ENCODE measurements around the gene SLC29A4. TPM values are rescaled to one million over a fixed set of nuclear protein-coding genes. Genes with fewer than 3 reads are reported as not detected.

The SLC29A4 gene
- total and polyA plus RNA-seq, 2 of the 8 experiments (the other 6 are each of a cell fraction or from before 2014, with no cell fraction given) = 6.9 to 15.1 TPM

DNA sequence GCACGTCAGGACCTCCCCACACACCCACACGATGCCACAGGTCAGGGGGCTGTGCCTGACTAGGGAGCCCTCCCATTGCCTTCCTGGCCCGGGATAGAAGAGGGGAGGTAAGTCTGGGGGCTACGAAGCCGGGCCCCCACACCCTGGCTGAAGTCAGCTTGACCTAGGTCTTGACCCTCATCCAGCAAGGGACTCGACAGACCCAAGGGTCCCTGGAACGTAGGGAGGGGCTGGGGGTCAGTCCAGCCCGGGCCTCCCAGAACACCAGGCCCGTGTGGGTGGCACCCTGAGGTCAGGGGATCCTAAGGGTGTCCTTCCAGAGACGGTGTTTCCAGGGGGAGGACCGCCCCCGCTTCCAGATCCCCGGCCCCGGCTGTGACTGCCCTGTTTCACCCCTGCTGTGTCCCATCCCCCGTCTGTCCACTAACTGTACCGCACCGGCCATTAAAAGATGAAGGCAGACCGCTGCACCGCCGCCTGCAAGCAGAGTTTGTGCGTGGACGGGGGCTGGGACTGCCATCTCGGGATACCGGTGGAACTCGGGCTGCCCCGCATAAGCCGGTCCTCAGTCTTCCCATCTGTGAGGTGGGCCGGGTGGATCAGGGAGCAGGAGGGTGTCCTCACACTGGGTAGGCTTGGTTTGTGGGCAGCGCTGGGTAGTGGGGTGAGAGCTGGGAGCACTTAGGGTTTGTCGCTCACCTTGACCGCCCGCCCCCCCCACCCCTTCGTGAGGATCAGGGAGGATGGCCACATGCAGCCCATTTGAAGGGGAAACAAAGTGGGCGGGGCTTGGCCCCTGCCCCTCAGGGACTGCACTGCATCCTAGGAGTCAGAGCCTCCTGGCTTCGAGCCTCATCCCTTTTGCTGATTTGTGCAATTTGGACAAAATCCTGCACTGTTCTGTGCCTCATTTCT is 21.1 kb downstream of the SLC29A4 start:
- no peak for FAIRE-seq
- 87% methylated on average over 20 of the region's 35 CpGs; no CpG with 5 or more reads in 1 of the 2 experiments for WGBS, 2 experiments (ENCODE audit: extremely low coverage in 1 of 2, insufficient coverage in 1 of 2, insufficient read length in 1 of 2, insufficient replicate concordance in 2 of 2, low coverage in 1 of 2, low lambda C conversion rate in 2 of 2, missing lambda C conversion rate in 1 of 2)
- no peak overlapping the region for H4K5ac ChIP-seq (ENCODE audit: insufficient read length, low read depth, low read length)
- TF ChIP-seq CBX8 (IDR thresholded peaks at IDR 0.05; ENCODE audit: borderline replicate concordance, low read depth, low read length) (no peak), TAF7 (optimal IDR thresholded peaks at IDR 0.05; ENCODE audit: borderline replicate concordance, low read depth, low read length) (no peak)

More for the DNA sequence above, 21.1 kb downstream of the SLC29A4 start:
- H3K23ac ChIP-seq (ENCODE audit: insufficient read length) = no peak overlapping the region
- H3K79me2 ChIP-seq (ENCODE audit: control insufficient read depth in 1 of 2, insufficient read depth in 2 of 2, low read length in 2 of 2) = no peaks in the 10 kb centered on the region
- no peaks in the 10 kb centered on the region for H3K79me1 ChIP-seq (ENCODE audit: low read depth, low read length)
- ChIA-PET CTCF (ENCODE audit: partially characterized antibody) (no interaction called here), POLR2A (ENCODE audit: partially characterized antibody) (no interaction called here)
- no peaks in the 10 kb centered on the region for H4K20me1 ChIP-seq (replicated peaks in 1 of 2; ENCODE audit: control insufficient read depth in 1 of 2, insufficient read depth in 2 of 2, low read length in 2 of 2)
- no peak overlapping the region for H2BK15ac ChIP-seq (ENCODE audit: low read length)
- no peaks in the 10 kb centered on the region for H3K27me3 ChIP-seq (replicated peaks in 1 of 4; ENCODE audit: control insufficient read depth in 3 of 4, extremely low read depth in 1 of 4, insufficient read depth in 3 of 4, low read length in 3 of 4)
- no peaks in the 10 kb centered on the region for H3K23me2 ChIP-seq (ENCODE audit: low read depth, low read length)
- no peak overlapping the region for H2AK5ac ChIP-seq (ENCODE audit: low read depth, low read length)
- no peak overlapping the region for H2AFZ ChIP-seq (ENCODE audit: low read length)
- no peak overlapping the region for H2BK20ac ChIP-seq (ENCODE audit: low read length)
- 0 out of 8 replicates have a peak, but pooled peaks cover 0 to 3% (median 0%) of the 10 kb centered on the region in 4 experiments for H3K36me3 ChIP-seq (ENCODE audit: control insufficient read depth in 2 of 4, insufficient read depth in 4 of 4, low read length in 3 of 4)
- no peak overlapping the region for H2BK12ac ChIP-seq (ENCODE audit: low read depth, low read length)
- H3K4ac ChIP-seq (replicated peaks; ENCODE audit: insufficient read length, low read depth, low read length) = no peak overlapping the region
- no peak overlapping the region for H3K4me3 ChIP-seq (ENCODE audit: extremely low read depth in 1 of 4, insufficient read depth in 2 of 4, low read depth in 3 of 4, low read length in 4 of 4)
- H3K14ac ChIP-seq (ENCODE audit: insufficient read length) = no peak overlapping the region
- no peak overlapping the region for H3K27ac ChIP-seq (ENCODE audit: low read depth, low read length)
- no peak for DNase-seq (ENCODE audit: low read depth in 1 of 2, low spot score in 2 of 2)
- H3K18ac ChIP-seq (ENCODE audit: extremely low read depth, low read length) = no peak overlapping the region
- no peak overlapping the region for H3K4me2 ChIP-seq (ENCODE audit: insufficient read depth in 1 of 2, low read depth in 2 of 2, low read length in 2 of 2)
- H4K91ac ChIP-seq (replicated peaks; ENCODE audit: insufficient read length, low read length) = no peak overlapping the region
- no peaks in the 10 kb centered on the region for H3K9me3 ChIP-seq (ENCODE audit: insufficient read depth in 2 of 2, low read depth in 1 of 2, low read length in 1 of 2)
- H2BK5ac ChIP-seq (ENCODE audit: low read depth, low read length) = no peak overlapping the region
- H3K56ac ChIP-seq (replicated peaks; ENCODE audit: insufficient read length, low read depth, low read length) = no peak overlapping the region
- no peaks in the 10 kb centered on the region for H3K4me1 ChIP-seq (replicated peaks in 1 of 4; ENCODE audit: control insufficient read depth in 3 of 4, insufficient read depth in 4 of 4, low read length in 3 of 4)
- no peak overlapping the region for H3K9ac ChIP-seq (replicated peaks in 1 of 4; ENCODE audit: extremely low read depth in 1 of 4, low read depth in 3 of 4, low read length in 3 of 4)
- no peak overlapping the region for H2BK120ac ChIP-seq (replicated peaks; ENCODE audit: low read depth, low read length)
- H4K8ac ChIP-seq (ENCODE audit: extremely low read depth, insufficient read depth, low read length) = no peak overlapping the region
